GM18861 (cell line): Measurements from ENCODE around the gene IMMP2L.

Experiments
- ATAC-seq: cut with Tn5 transposase; IDR thresholded peaks from one replicate; pipeline ENCODE4 v1.9.1; 2021; ENCODE audit not compliant: unreplicated experiment

Gene IMMP2L

DNA sequence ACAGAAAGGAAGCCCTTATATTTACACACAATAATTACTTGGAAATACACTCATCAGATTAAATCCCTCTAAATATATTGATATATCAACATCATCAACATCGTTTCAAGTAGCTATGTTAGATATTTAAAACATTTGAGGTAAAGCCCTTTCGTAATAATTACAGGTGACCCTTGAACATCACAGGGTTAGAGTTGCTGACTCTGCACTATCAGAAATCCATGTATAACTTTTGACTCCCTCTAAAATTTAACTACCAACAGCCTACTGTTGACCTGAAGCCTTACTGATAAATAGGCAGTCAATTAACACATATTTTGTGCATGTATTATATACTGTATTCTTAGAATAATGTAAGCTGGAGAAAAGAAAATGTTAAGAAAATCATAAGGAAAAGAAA is 505.9 kb downstream of the IMMP2L start:
- ATAC-seq = no peak

DNA sequence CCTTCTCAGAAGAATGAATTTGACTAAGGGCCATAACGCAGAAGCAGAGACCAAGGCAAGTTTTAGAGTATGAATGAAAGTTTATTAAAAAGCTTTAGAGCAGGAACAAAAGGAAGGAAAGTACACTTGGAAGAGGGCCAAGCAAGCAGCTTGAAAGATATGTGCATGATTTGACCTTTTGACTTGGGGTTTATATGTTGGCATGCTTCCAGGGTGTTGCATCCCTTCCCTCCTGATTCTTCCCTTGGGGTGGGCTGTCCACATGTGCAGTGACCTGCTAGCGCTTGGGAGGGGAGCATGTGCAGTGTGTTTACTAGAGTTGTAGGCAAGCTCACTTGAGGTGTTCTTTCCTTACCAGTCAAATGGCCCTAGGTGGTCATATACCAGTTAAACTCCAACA is 509.3 kb downstream of the IMMP2L start:
- ATAC-seq = no peak

DNA sequence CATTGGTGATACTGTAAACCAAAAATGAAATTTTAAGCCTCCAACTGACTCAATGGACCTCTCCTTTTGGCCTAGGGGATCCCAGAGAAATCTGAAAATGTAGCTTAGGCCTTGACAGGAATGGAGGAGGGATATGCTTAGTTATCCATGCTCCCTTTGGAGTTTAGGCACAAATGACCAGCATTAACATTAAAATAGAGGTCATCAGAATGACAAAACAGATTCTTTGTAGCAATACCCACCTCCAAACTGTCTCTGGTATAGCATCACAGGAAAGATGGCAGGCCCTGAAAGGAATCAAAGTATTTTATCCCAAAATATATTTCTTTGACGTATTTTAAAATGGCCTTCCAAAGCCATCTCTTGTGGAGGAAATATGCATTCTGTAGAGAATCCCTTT is 510.5 kb downstream of the IMMP2L start:
- no peak for ATAC-seq

- ATAC-seq = no peak
Observed at GRCh38 chr7:111050875-111051416, 511.3 kb downstream of the IMMP2L start.

- ATAC-seq = no peak
Observed at GRCh38 chr7:111049971-111050680, 512.2 kb downstream of the IMMP2L start.

DNA sequence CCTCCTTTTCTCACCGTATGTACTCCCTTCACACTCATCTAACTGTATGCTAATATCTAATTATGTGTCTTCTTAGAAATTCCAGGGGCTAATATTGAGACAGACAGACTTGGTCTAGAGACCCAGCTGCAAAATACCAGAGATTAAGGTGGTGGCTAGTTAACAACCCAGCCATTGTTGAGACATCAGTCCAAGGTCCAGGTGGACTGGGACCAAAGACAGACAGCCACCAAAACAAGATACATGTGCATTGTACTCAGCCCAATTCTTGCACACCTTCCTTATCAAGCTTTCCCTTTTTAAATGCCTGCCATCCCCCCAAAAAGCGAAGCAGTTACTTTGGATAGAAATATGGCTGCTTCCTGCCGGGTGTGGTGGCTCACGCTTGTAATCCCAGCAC is 514.7 kb downstream of the IMMP2L start:
- ATAC-seq = no peak

- no peak for ATAC-seq
Observed at GRCh38 chr7:111045449-111045848, 516.8 kb downstream of the IMMP2L start.

DNA sequence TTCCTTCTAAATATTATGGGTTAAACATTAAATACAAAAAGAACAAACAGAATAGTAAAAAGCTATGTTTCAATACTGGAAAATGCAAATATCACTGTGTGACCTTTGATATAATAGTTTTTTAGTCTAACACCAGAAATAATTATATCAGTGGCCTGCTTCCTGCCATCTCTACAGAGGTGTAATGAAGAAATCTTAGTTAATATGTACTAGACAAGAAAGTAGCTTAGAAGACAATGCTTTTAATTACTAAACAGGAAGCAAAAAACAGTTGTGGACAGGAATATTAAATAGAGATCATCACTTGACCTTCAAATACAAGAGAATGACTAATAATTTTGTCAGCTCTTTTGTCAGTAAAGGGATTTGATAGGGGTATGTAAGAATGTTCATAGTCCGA is 518.7 kb downstream of the IMMP2L start:
- ATAC-seq = peak; percentile 99

DNA sequence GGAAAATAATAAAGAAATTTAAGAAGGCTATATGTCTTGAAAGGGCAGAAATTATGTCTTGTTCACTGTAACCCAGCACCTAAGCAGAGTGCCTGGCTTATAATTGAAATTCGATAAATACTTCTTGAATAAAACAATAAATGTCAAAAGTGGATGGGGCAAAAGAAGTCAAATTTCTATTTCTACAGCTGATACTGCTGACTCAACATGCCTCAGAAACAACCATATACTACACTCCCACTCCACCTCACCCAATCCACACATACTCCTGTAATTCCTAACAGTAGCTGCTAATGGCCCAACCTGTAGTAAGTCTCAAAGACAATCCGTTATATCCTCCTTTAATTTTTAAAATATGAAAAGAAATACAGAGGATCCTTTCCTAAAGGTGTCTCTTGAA is 519.5 kb downstream of the IMMP2L start:
- no peak for ATAC-seq

DNA sequence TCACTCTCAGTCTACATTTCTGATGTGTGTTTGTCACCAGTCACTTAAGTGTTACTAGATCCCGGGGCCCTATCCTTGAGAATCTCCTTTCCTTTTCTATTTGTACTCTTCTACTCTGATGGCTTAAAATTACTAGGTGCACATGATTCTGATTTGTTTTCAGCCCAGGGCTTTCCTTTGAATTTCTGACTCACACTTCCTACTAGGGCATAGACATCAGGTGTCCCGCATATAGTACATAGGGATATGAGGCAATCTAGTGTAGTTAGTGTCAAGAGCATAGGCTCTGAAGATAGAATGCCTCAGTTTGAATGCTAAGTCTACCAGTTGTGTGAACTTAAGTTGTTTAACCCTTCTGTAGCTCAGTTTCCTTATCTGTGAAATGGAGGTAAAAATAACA is 520.7 kb downstream of the IMMP2L start:
- ATAC-seq = no peak

GRCh38 chr7:111038185-111038584 is 524.1 kb downstream of the IMMP2L start:
- no peak for ATAC-seq

GRCh38 chr7:111031916-111032315 is 530.4 kb downstream of the IMMP2L start:
- no peak for ATAC-seq

DNA sequence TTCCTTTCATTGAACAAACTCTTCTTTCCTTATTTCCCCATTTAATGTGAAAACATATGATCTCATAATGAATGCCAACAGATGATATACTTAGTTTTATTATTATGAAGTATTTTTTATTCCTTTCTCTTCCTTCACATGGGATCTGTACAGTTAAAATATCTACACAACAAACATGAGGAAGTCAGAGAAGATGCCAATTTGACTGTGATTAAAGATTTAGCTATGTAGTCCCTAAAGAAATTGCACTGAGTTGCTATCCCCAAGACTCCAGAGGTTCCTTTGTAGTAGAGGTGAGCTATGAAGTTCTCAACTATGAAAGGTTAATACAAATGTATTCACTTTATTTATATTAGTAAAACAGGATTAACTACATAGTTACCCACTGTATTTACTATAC is 532.0 kb downstream of the IMMP2L start:
- ATAC-seq = no peak

DNA sequence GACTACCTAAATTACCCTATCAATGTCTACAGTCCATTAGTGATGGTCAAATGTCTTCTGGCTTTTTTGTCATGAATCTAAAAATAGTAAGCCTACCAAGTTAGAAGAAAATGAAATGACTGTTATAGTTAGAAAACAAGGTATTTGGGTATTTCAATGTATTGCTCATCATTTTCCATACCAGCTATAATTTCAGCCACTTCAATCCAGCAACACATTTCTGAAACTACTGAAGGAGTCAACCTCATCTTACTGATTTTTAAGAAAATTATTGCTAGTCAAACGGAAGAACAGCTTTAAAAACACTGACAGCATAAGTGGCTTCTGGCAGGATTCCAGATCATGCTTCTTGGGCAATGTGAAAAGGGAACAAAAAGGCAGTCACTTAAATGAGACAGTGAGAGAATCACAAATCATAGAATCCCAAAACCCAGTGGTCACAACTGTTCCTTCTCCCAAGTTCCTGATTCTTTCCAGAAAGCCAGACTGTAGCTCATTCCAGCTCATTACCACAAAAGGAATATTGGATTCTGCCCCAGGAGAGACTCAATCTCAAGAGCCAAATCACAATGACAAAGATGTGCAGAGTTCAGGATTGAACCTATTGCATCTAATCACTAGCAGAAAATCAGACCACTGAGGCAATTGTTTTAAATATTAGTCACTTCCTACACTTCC is 532.6 kb downstream of the IMMP2L start:
- peak; percentile 53 for ATAC-seq

GRCh38 chr7:111029141-111029572 is 533.1 kb downstream of the IMMP2L start:
- no peak for ATAC-seq

DNA sequence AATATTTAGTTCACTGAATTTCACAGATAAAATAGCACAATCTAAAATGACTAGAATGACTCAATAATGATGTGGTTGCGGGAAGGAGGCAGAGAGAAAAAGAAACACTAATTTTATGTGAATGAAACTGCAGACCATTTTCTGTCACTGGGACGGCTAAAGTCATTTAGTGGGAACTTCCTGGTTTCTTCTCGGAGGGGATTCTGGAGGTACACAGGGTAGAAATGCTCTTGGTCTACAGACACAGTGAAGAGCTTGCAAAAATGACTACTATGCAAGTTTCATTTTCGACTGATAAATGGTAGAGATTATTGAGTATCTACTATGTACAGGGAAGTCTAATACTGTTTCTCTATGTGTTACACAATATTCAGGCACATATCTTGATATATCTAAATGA is 534.9 kb downstream of the IMMP2L start:
- ATAC-seq = no peak

DNA sequence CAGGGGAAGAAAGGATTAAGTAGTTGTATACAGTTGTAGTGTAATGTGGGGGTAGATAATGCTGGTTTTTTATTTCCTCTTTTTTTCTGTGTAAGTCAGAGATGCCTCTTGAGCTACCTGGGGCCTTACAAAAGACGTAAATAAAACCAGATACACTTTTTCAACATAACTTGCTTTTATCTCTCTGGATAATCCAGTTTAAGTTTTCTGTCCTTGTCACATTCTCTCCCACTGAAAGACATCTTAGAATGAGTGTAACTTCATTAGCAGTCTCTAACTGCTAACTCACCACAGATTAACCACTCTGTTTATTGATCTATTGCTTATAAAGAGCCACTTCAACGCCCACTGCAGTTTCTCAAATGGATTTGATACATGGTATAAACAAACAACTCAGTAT is 535.5 kb downstream of the IMMP2L start:
- ATAC-seq = no peak

- ATAC-seq = no peak
Observed at GRCh38 chr7:111026343-111026742, 535.9 kb downstream of the IMMP2L start.

- no peak for ATAC-seq
Observed at GRCh38 chr7:111025006-111025405, 537.3 kb downstream of the IMMP2L start.

DNA sequence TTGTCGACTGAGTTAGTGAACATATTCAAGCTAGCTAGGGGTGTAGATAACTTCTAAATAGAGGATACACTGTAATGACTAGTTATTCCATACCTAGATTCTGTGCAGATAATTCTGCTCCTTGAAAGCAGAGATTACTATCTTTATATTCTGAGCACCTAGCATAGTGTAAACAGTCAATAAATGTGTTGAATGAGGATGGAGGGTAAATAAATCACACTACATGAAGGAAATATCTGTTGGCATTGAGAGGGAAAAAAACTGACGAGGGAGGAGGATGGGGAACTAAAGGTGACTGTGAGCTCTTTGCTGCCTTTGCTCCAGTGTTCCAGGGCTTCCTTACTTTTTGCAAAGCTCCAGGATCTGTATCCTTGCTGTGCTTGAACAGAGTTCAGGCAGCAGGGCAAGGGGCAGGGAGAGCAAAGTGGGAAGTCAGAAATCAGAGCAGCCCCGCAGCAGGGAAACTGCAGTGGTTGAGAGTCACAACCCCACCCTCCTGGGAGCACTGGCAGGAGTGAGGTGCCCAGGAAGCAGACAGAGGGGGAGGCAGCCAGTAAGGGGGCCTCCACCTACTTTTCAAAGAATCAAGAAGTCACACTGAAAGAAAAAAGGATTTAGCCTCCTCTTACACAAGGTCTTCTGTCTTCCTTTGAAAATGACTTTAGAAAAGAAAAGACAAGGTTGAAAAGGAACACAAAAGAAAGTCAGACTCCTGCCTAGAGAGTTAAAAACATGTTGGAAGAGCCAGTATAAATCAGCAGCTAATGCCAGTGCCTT is 543.1 kb downstream of the IMMP2L start:
- ATAC-seq = no peak

- no peak for ATAC-seq
Observed at GRCh38 chr7:111018447-111018846, 543.8 kb downstream of the IMMP2L start.

- ATAC-seq = no peak
Observed at GRCh38 chr7:111014079-111014478, 548.2 kb downstream of the IMMP2L start.
